ENCODE results near the gene ESRRB.

Gene ESRRB

GRCh38 chr14:76329154-76329928 is 46.6 kb upstream of the ESRRB start:
- peak overlapping the region; percentile 78 for H2AFZ ChIP-seq (ENCODE audit: low read length)
- peak overlapping the region; percentile 79 for H3K18ac ChIP-seq (ENCODE audit: low read length)
- H3K27ac ChIP-seq (replicated peaks; ENCODE audit: low read length), result no peak overlapping the region
- peaks cover 0 to 43% (median 10%) of the 10 kb centered on the region in 3 experiments for H3K27me3 ChIP-seq (ENCODE audit: control insufficient read depth in 3 of 3, insufficient read depth in 3 of 3, low read depth in 1 of 3, low read length in 3 of 3)
- no peak overlapping the region for H2BK5ac ChIP-seq (ENCODE audit: low read length)
- peak overlapping the region; percentile 11 to 16 for H3K4me3 ChIP-seq (ENCODE audit: low read length in 2 of 2)
- no peaks in the 10 kb centered on the region for H3K9me3 ChIP-seq (replicated peaks in 1 of 2; ENCODE audit: control insufficient read depth in 2 of 2, insufficient read depth in 1 of 2, low read depth in 1 of 2, low read length in 2 of 2)
- H4K91ac ChIP-seq (ENCODE audit: low read depth, low read length, poor library complexity), result no peak overlapping the region
- peaks cover 2 to 10% of the 10 kb centered on the region in 2 donors for H3K4me1 ChIP-seq (ENCODE audit: control insufficient read depth in 2 of 2, insufficient read depth in 1 of 2, low read depth in 1 of 2, low read length in 2 of 2)
- H2BK15ac ChIP-seq (ENCODE audit: low read length), result no peak overlapping the region
- H4K8ac ChIP-seq (ENCODE audit: low read depth, low read length), result no peak overlapping the region
- H3K79me1 ChIP-seq (ENCODE audit: low read depth, low read length), result no peaks in the 10 kb centered on the region
- no peak for DNase-seq (ENCODE audit: low spot score)
- H3K4ac ChIP-seq (ENCODE audit: low read length), result no peak overlapping the region
- H3K14ac ChIP-seq (ENCODE audit: low read length), result peak overlapping the region; percentile 49
- no peak overlapping the region for H3K23ac ChIP-seq (ENCODE audit: low read depth, low read length, poor library complexity)
- no peak overlapping the region for H2AK5ac ChIP-seq (ENCODE audit: low read depth, low read length)
- no CpG with 5 or more reads among the region's 27 CpGs for WGBS, 2 donors (ENCODE audit: extremely low coverage in 2 of 2, insufficient read length in 2 of 2, insufficient replicate concordance in 1 of 2)
- no peak overlapping the region for H3K9ac ChIP-seq (ENCODE audit: low read depth, low read length, poor library complexity)
- H2BK120ac ChIP-seq (ENCODE audit: low read depth, low read length), result no peak overlapping the region
- H3K4me2 ChIP-seq (ENCODE audit: insufficient read depth, low read length, poor library complexity, severe bottlenecking), result peak overlapping the region; percentile 79
- H2BK12ac ChIP-seq (ENCODE audit: low read length), result no peak overlapping the region
- no peaks in the 10 kb centered on the region for H3K36me3 ChIP-seq (replicated peaks in 1 of 2; ENCODE audit: control insufficient read depth in 2 of 2, insufficient read depth in 2 of 2, low read length in 2 of 2)

GRCh38 chr14:76329951-76330350 is 46.0 kb upstream of the ESRRB start:
- H3K27ac ChIP-seq (replicated peaks; ENCODE audit: low read length), result no peak overlapping the region
- no CpG with 5 or more reads among the region's 12 CpGs for WGBS, 2 donors (ENCODE audit: extremely low coverage in 2 of 2, insufficient read length in 2 of 2, insufficient replicate concordance in 1 of 2)
- no peak overlapping the region for H3K4ac ChIP-seq (ENCODE audit: low read length)
- H2BK120ac ChIP-seq (ENCODE audit: low read depth, low read length), result no peak overlapping the region
- peaks cover 0 to 40% (median 10%) of the 10 kb centered on the region in 3 experiments for H3K27me3 ChIP-seq (ENCODE audit: control insufficient read depth in 3 of 3, insufficient read depth in 3 of 3, low read depth in 1 of 3, low read length in 3 of 3)
- H3K4me3 ChIP-seq (ENCODE audit: low read length in 2 of 2), result no peak overlapping the region
- no peak overlapping the region for H2BK12ac ChIP-seq (ENCODE audit: low read length)
- H3K9ac ChIP-seq (ENCODE audit: low read depth, low read length, poor library complexity), result no peak overlapping the region
- H4K8ac ChIP-seq (ENCODE audit: low read depth, low read length), result no peak overlapping the region
- no peak for DNase-seq (ENCODE audit: low spot score)
- peak overlapping the region; percentile 78 for H2AFZ ChIP-seq (ENCODE audit: low read length)
- H3K23ac ChIP-seq (ENCODE audit: low read depth, low read length, poor library complexity), result no peak overlapping the region
- no peak overlapping the region for H4K91ac ChIP-seq (ENCODE audit: low read depth, low read length, poor library complexity)
- no peak overlapping the region for H2BK5ac ChIP-seq (ENCODE audit: low read length)
- H3K36me3 ChIP-seq (replicated peaks in 1 of 2; ENCODE audit: control insufficient read depth in 2 of 2, insufficient read depth in 2 of 2, low read length in 2 of 2), result no peaks in the 10 kb centered on the region
- H3K9me3 ChIP-seq (replicated peaks in 1 of 2; ENCODE audit: control insufficient read depth in 2 of 2, insufficient read depth in 1 of 2, low read depth in 1 of 2, low read length in 2 of 2), result no peaks in the 10 kb centered on the region
- no peak overlapping the region for H3K14ac ChIP-seq (ENCODE audit: low read length)
- peaks cover 2 to 8% of the 10 kb centered on the region in 2 donors for H3K4me1 ChIP-seq (ENCODE audit: control insufficient read depth in 2 of 2, insufficient read depth in 1 of 2, low read depth in 1 of 2, low read length in 2 of 2)
- H3K79me1 ChIP-seq (ENCODE audit: low read depth, low read length), result no peaks in the 10 kb centered on the region
- H2AK5ac ChIP-seq (ENCODE audit: low read depth, low read length), result no peak overlapping the region
- H3K4me2 ChIP-seq (ENCODE audit: insufficient read depth, low read length, poor library complexity, severe bottlenecking), result peak overlapping the region; percentile 79
- peak overlapping the region; percentile 15 for H3K18ac ChIP-seq (ENCODE audit: low read length)
- no peak overlapping the region for H2BK15ac ChIP-seq (ENCODE audit: low read length)

DNA sequence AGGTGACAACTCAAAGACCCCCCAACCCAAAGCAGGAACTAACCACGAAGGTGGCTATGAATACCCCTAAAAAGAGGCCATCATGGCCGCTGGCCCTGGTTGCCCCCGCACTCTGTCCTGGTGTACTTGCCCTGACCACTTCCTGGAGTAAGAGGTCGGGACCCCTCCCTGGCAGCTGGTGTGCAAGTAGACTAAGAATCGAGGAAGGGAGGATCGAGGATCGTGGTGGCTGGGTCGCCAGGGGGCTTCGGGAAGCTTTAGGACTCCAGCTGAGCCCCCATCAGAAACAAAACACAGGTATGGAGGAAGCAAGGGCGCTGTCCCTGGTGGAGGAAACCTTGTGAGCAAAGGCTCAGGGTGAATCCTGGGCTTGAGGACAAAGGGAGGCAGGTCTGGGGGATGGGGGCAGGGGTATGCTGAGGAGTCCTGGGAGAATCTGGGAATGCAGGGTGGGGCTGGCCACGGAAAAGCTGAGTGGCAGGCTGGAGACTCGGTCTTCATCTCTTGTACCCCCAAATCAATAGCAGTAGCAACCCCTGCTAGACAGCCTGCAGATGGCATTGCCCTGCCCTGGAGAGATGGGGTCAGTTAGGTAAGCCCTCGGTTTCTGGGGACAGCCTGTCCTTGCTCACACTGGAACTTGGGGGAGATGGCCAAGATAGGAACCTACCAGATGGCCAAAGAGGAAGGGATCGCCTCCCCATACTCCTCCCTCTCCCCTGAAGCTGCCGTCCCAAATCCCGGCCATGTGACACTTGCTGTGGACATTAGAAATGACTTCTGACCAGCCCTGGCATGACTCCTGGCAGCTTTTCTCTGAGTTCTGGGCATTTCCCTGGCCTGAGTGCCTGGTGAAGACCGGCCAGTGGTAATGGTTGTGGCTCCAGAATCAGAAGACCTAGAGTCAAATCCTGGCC is 45.3 kb upstream of the ESRRB start:
- Histone ChIP-seq H3K9me3 (replicated peaks in 1 of 2; ENCODE audit: control insufficient read depth in 2 of 2, insufficient read depth in 1 of 2, low read depth in 1 of 2, low read length in 2 of 2) (no peaks in the 10 kb centered on the region), H3K4me1 (ENCODE audit: control insufficient read depth in 2 of 2, insufficient read depth in 1 of 2, low read depth in 1 of 2, low read length in 2 of 2) (peaks cover 2 to 8% of the 10 kb centered on the region in 2 donors), H3K27ac (replicated peaks; ENCODE audit: low read length) (no peak overlapping the region), H4K8ac (ENCODE audit: low read depth, low read length) (no peak overlapping the region), H2AK5ac (ENCODE audit: low read depth, low read length) (no peak overlapping the region), H3K27me3 (ENCODE audit: control insufficient read depth in 3 of 3, insufficient read depth in 3 of 3, low read depth in 1 of 3, low read length in 3 of 3) (peaks cover 0 to 40% (median 10%) of the 10 kb centered on the region in 3 experiments), H3K4me3 (ENCODE audit: low read length in 2 of 2) (peak overlapping the region in 1 of 2 donors; percentile 14), H3K9ac (ENCODE audit: low read depth, low read length, poor library complexity) (no peak overlapping the region), H3K4me2 (ENCODE audit: insufficient read depth, low read length, poor library complexity, severe bottlenecking) (no peak overlapping the region), H2AFZ (ENCODE audit: low read length) (peak overlapping the region; percentile 57), H2BK120ac (ENCODE audit: low read depth, low read length) (no peak overlapping the region), H3K4ac (ENCODE audit: low read length) (no peak overlapping the region), H2BK5ac (ENCODE audit: low read length) (no peak overlapping the region), H3K79me1 (ENCODE audit: low read depth, low read length) (no peaks in the 10 kb centered on the region), H3K23ac (ENCODE audit: low read depth, low read length, poor library complexity) (no peak overlapping the region), H2BK15ac (ENCODE audit: low read length) (no peak overlapping the region), H4K91ac (ENCODE audit: low read depth, low read length, poor library complexity) (no peak overlapping the region), H3K14ac (ENCODE audit: low read length) (no peak overlapping the region), H3K18ac (ENCODE audit: low read length) (no peak overlapping the region), H3K36me3 (replicated peaks in 1 of 2; ENCODE audit: control insufficient read depth in 2 of 2, insufficient read depth in 2 of 2, low read length in 2 of 2) (no peaks in the 10 kb centered on the region), H2BK12ac (ENCODE audit: low read length) (no peak overlapping the region)
- no CpG with 5 or more reads among the region's 17 CpGs for WGBS, 2 donors (ENCODE audit: extremely low coverage in 2 of 2, insufficient read length in 2 of 2, insufficient replicate concordance in 1 of 2)
- DNase-seq (ENCODE audit: low spot score), result no peak
